ENCODE results near the gene TLE3.

The TLE3 gene

DNA sequence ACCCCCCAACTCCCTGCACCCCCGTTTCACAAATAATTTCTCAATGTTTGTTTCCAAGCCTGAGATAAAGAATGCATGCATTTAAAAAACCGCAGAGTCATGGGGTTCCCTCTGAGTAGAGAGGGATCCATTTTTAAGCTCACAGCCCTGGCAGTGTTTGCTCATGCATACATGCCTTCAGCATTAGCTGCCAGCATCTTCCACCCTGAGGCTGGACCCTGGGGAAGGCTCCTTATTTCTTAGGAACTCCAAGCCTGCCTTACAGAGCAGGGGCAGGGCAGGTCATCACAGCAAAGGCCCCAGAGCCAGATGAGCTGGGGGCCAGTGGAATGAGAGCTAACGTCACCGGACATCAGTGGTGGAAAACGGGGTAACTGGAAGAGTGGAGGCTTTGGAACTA is 31.3 kb downstream of the TLE3 start:
- Histone ChIP-seq H2AFZ (ENCODE audit: low read depth, low read length) (no peak overlapping the region), H4K20me1 (ENCODE audit: insufficient read depth, low read length) (peaks cover 47% of the 10 kb centered on the region), H3K27me3 (ENCODE audit: insufficient read depth, low read length, poor library complexity) (no peaks in the 10 kb centered on the region), H3K9me3 (ENCODE audit: insufficient read depth, low read length, severe bottlenecking) (no peaks in the 10 kb centered on the region), H3K4me1 (ENCODE audit: insufficient read depth, low read length) (no peaks in the 10 kb centered on the region), H3K9ac (ENCODE audit: low read depth, low read length) (no peak overlapping the region), H3K4me3 (ENCODE audit: low read depth in 1 of 2, low read length in 2 of 2) (no peak overlapping the region), H3K27ac (ENCODE audit: low read length) (no peak overlapping the region), H3K79me2 (ENCODE audit: insufficient read depth, low read length) (no peaks in the 10 kb centered on the region), H3K4me2 (ENCODE audit: insufficient read depth, low read length) (no peak overlapping the region), H3K36me3 (ENCODE audit: insufficient read depth, low read length) (peaks cover 85% of the 10 kb centered on the region)
- no peak for TF ChIP-seq EZH2 (IDR thresholded peaks at IDR 0.05; ENCODE audit: borderline replicate concordance, low read depth, low read length, severe bottlenecking)
- ATAC-seq (ENCODE audit: insufficient read depth, low read depth) (no peak), DNase-seq (no peak)

DNA sequence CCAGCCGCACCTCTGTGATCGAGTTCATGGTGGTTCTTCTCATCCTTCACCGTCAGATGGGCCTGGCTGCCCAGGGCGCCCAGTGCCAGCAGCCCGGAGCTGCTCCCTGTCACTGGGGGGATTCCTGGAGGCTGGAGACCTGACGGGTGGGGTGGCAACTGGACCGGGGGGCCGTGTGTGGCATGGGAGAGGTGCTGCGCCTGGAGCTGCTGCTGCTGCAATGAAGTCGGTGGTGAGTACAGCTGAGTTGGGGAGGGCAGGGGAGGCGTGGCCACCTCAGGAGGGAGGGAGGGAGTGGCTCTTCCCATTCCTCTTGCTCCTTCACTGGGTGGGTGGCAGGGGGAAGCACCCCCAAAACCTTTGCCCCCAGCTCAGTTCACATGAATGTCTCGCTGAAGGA is 31.7 kb downstream of the TLE3 start:
- TF ChIP-seq EZH2 (IDR thresholded peaks at IDR 0.05; ENCODE audit: borderline replicate concordance, low read depth, low read length, severe bottlenecking), result no peak
- TF ChIP-seq, protein P1, sequence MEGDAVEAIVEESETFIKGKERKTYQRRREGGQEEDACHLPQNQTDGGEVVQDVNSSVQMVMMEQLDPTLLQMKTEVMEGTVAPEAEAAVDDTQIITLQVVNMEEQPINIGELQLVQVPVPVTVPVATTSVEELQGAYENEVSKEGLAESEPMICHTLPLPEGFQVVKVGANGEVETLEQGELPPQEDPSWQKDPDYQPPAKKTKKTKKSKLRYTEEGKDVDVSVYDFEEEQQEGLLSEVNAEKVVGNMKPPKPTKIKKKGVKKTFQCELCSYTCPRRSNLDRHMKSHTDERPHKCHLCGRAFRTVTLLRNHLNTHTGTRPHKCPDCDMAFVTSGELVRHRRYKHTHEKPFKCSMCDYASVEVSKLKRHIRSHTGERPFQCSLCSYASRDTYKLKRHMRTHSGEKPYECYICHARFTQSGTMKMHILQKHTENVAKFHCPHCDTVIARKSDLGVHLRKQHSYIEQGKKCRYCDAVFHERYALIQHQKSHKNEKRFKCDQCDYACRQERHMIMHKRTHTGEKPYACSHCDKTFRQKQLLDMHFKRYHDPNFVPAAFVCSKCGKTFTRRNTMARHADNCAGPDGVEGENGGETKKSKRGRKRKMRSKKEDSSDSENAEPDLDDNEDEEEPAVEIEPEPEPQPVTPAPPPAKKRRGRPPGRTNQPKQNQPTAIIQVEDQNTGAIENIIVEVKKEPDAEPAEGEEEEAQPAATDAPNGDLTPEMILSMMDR (IDR thresholded peaks at IDR 0.05; ENCODE audit: borderline replicate concordance, extremely low read depth, low read length, poor library complexity, severe bottlenecking), result no peak
- Histone ChIP-seq H3K4me3 (ENCODE audit: low read depth in 1 of 2, low read length in 2 of 2) (no peak overlapping the region), H3K27ac (ENCODE audit: low read length) (no peak overlapping the region), H3K4me1 (ENCODE audit: insufficient read depth, low read length) (no peaks in the 10 kb centered on the region), H3K4me2 (ENCODE audit: insufficient read depth, low read length) (no peak overlapping the region), H3K9ac (ENCODE audit: low read depth, low read length) (no peak overlapping the region), H4K20me1 (ENCODE audit: insufficient read depth, low read length) (peaks cover 47% of the 10 kb centered on the region), H3K27me3 (ENCODE audit: insufficient read depth, low read length, poor library complexity) (no peaks in the 10 kb centered on the region), H2AFZ (ENCODE audit: low read depth, low read length) (no peak overlapping the region), H3K9me3 (ENCODE audit: insufficient read depth, low read length, severe bottlenecking) (no peaks in the 10 kb centered on the region), H3K36me3 (ENCODE audit: insufficient read depth, low read length) (peaks cover 85% of the 10 kb centered on the region), H3K79me2 (ENCODE audit: insufficient read depth, low read length) (no peaks in the 10 kb centered on the region)
- DNase-seq (no peak), ATAC-seq (ENCODE audit: insufficient read depth, low read depth) (no peak)

DNA sequence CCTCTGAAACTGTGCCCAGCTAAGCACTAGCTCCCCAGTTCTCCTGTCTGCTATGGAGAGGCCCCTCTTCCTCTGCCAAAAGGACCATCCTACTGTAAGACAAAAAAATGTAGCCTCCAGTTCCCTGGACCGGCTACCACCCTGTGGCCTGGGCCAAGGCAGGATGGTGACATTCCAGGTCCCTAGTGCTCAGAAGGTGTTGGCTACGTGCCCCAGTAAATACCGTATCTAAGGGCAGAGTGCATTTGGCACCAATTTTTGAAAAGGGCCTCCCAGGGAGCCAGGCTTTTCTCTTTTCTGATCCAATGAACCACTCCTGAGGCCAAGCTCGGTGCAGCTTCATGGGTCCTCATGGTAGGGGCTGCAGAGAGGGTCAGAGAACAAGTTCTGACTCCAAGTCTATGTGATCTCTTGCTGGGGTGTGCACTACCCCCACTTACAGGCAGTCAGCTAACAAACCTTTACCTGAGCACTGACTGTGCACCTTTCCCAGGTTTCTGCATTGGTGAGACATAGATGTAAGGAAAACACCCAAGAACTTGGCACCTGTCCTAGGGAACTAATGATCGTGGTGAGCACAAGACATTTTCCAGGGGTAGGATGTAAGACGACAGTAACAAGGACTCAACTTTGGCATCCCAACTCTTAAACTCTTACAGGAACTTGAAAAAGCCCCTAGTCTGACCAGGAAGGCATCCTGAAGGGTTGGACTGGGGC is 32.6 kb downstream of the TLE3 start:
- ATAC-seq (ENCODE audit: insufficient read depth, low read depth), result no peak
- no peaks in the 10 kb centered on the region for H3K27me3 ChIP-seq (ENCODE audit: insufficient read depth, low read length, poor library complexity)
- H4K20me1 ChIP-seq (ENCODE audit: insufficient read depth, low read length), result peaks cover 41% of the 10 kb centered on the region
- H3K9me3 ChIP-seq (ENCODE audit: insufficient read depth, low read length, severe bottlenecking), result no peaks in the 10 kb centered on the region
- H3K79me2 ChIP-seq (ENCODE audit: insufficient read depth, low read length), result no peaks in the 10 kb centered on the region
- no peak overlapping the region for H3K4me2 ChIP-seq (ENCODE audit: insufficient read depth, low read length)
- H3K4me1 ChIP-seq (ENCODE audit: insufficient read depth, low read length), result no peaks in the 10 kb centered on the region
- no peak overlapping the region for H3K9ac ChIP-seq (ENCODE audit: low read depth, low read length)
- no peak for DNase-seq
- H2AFZ ChIP-seq (ENCODE audit: low read depth, low read length), result no peak overlapping the region
- H3K36me3 ChIP-seq (ENCODE audit: insufficient read depth, low read length), result peaks cover 85% of the 10 kb centered on the region
- H3K27ac ChIP-seq (ENCODE audit: low read length), result no peak overlapping the region
- no peak overlapping the region for H3K4me3 ChIP-seq (ENCODE audit: low read depth in 1 of 2, low read length in 2 of 2)
- TF ChIP-seq EZH2 (IDR thresholded peaks at IDR 0.05; ENCODE audit: borderline replicate concordance, low read depth, low read length, severe bottlenecking), result no peak
- TF ChIP-seq, protein P1 (IDR thresholded peaks at IDR 0.05; ENCODE audit: borderline replicate concordance, extremely low read depth, low read length, poor library complexity, severe bottlenecking), result no peak

DNA sequence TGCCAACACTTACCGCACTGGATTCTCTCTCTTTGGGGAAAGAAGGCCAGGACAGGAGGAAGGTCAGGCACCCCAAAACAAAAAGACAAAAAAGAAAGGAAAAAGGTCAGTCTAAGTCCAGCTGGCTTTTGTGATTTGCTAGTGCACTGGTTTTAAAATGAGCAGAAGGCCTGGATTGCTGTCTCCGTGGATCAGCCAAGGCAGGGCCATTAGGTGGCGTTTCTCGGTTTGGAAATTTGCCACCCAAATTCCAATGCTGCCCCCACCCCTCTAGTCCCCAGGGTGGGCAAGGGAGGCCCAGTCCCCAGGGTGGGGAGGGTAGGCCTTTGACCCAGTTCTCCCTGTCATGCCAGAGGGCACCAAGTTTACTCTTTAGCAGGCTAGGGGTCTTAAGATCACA is 33.3 kb downstream of the TLE3 start:
- Histone ChIP-seq H3K36me3 (ENCODE audit: insufficient read depth, low read length) (peaks cover 85% of the 10 kb centered on the region), H3K27ac (ENCODE audit: low read length) (no peak overlapping the region), H3K4me1 (ENCODE audit: insufficient read depth, low read length) (no peaks in the 10 kb centered on the region), H3K4me2 (ENCODE audit: insufficient read depth, low read length) (no peak overlapping the region), H3K79me2 (ENCODE audit: insufficient read depth, low read length) (no peaks in the 10 kb centered on the region), H2AFZ (ENCODE audit: low read depth, low read length) (no peak overlapping the region), H3K9ac (ENCODE audit: low read depth, low read length) (no peak overlapping the region), H3K27me3 (ENCODE audit: insufficient read depth, low read length, poor library complexity) (no peaks in the 10 kb centered on the region), H3K4me3 (ENCODE audit: low read depth in 1 of 2, low read length in 2 of 2) (no peak overlapping the region), H3K9me3 (ENCODE audit: insufficient read depth, low read length, severe bottlenecking) (no peaks in the 10 kb centered on the region), H4K20me1 (ENCODE audit: insufficient read depth, low read length) (peaks cover 33% of the 10 kb centered on the region)
- TF ChIP-seq, protein P1 (IDR thresholded peaks at IDR 0.05; ENCODE audit: borderline replicate concordance, extremely low read depth, low read length, poor library complexity, severe bottlenecking), result no peak
- no peak for TF ChIP-seq EZH2 (IDR thresholded peaks at IDR 0.05; ENCODE audit: borderline replicate concordance, low read depth, low read length, severe bottlenecking)
- ATAC-seq (ENCODE audit: insufficient read depth, low read depth), result no peak
- no peak for DNase-seq

Data from DND-41 (cell line).